Dendritic cell treated with granulocyte-macrophage colony-stimulating factor and Interleukin-4, amounts not matched to agents 40 ng/mL and 50 ng/mL, for 4 days (primary cell): ENCODE measurements around the gene RPL10.
A peak's percentile ranks its signal among the peaks of the same experiment; 100 is the strongest.

Experiments used
- H3K27ac Mint-ChIP-seq: one replicate; pipeline ENCODE4 v1.8.0; 2022; ENCODE audit warnings: mild to moderate bottlenecking, mixed read lengths
- H3K27me3 Mint-ChIP-seq: one replicate; pipeline ENCODE4 v1.8.0; 2022; ENCODE audit warnings: mild to moderate bottlenecking, mixed read lengths
- H3K36me3 Mint-ChIP-seq: one replicate; pipeline ENCODE4 v1.8.0; 2022; ENCODE audit warnings: low read depth, mixed read lengths
- H3K4me1 Mint-ChIP-seq: one replicate; pipeline ENCODE4 v1.8.0; 2022; ENCODE audit warnings: low read depth, mixed read lengths
- H3K4me3 Mint-ChIP-seq: one replicate; pipeline ENCODE4 v1.8.0; 2022; ENCODE audit warnings: mild to moderate bottlenecking, moderate library complexity, mixed read lengths
- H3K9me3 Mint-ChIP-seq: one replicate; pipeline ENCODE4 v1.8.0; 2022; ENCODE audit warnings: mixed read lengths
- intact Hi-C: fragments of 100-400 bp; cut with micrococcal nuclease; formaldehyde crosslinking; loops from one replicate; pipeline ENCODE4 v1.15.0; 2022

RPL10 gene

GRCh38 chrX:154355776-154356140, 42.4 kb upstream of the RPL10 start:
- Mint-ChIP-seq H3K4me3 (no peak overlapping the region), H3K27me3 (no peaks in the 10 kb centered on the region), H3K9me3 (no peaks in the 10 kb centered on the region), H3K36me3 (peaks cover 100% of the 10 kb centered on the region), H3K4me1 (peaks cover 32% of the 10 kb centered on the region), H3K27ac (no peak overlapping the region)
- intact Hi-C loops: no loop called here

GRCh38 chrX:154356596-154356995, 41.6 kb upstream of the RPL10 start:
- Mint-ChIP-seq H3K4me3 (no peak overlapping the region), H3K27me3 (no peaks in the 10 kb centered on the region), H3K9me3 (no peaks in the 10 kb centered on the region), H3K27ac (no peak overlapping the region), H3K36me3 (peaks cover 100% of the 10 kb centered on the region), H3K4me1 (peaks cover 30% of the 10 kb centered on the region)
- intact Hi-C loops: no loop called here

- Mint-ChIP-seq H3K27me3 (no peaks in the 10 kb centered on the region), H3K27ac (no peak overlapping the region), H3K9me3 (no peaks in the 10 kb centered on the region), H3K36me3 (peaks cover 100% of the 10 kb centered on the region), H3K4me3 (no peak overlapping the region), H3K4me1 (peaks cover 26% of the 10 kb centered on the region)
- intact Hi-C loops: no loop called here
Observed at GRCh38 chrX:154357205-154357604, 41.0 kb upstream of the RPL10 start.

- intact Hi-C loops: no loop called here
- Mint-ChIP-seq H3K4me3 (no peak overlapping the region), H3K9me3 (no peaks in the 10 kb centered on the region), H3K27ac (no peak overlapping the region), H3K27me3 (no peaks in the 10 kb centered on the region), H3K36me3 (peaks cover 100% of the 10 kb centered on the region), H3K4me1 (peaks cover 26% of the 10 kb centered on the region)
Observed at GRCh38 chrX:154358011-154358410, 40.2 kb upstream of the RPL10 start.

- Mint-ChIP-seq H3K27me3 (no peaks in the 10 kb centered on the region), H3K27ac (no peak overlapping the region), H3K4me3 (no peak overlapping the region), H3K4me1 (peaks cover 26% of the 10 kb centered on the region), H3K9me3 (no peaks in the 10 kb centered on the region), H3K36me3 (peaks cover 100% of the 10 kb centered on the region)
- intact Hi-C loops: no loop called here
Observed at GRCh38 chrX:154358829-154359228, 39.3 kb upstream of the RPL10 start.

- intact Hi-C loops: no loop called here
- Mint-ChIP-seq H3K9me3 (no peaks in the 10 kb centered on the region), H3K27ac (no peak overlapping the region), H3K4me3 (no peak overlapping the region), H3K4me1 (peaks cover 28% of the 10 kb centered on the region), H3K27me3 (no peaks in the 10 kb centered on the region), H3K36me3 (peaks cover 100% of the 10 kb centered on the region)
Observed at GRCh38 chrX:154359362-154360154, 38.6 kb upstream of the RPL10 start.

GRCh38 chrX:154360155-154360713, 37.9 kb upstream of the RPL10 start:
- Mint-ChIP-seq H3K36me3 (peaks cover 100% of the 10 kb centered on the region), H3K27ac (no peak overlapping the region), H3K27me3 (no peaks in the 10 kb centered on the region), H3K4me1 (peaks cover 34% of the 10 kb centered on the region), H3K9me3 (no peaks in the 10 kb centered on the region), H3K4me3 (no peak overlapping the region)
- intact Hi-C loops: no loop called here

GRCh38 chrX:154362085-154362742, 36.0 kb upstream of the RPL10 start:
- no peaks in the 10 kb centered on the region for H3K9me3 Mint-ChIP-seq
- H3K27ac Mint-ChIP-seq: no peak overlapping the region
- no peaks in the 10 kb centered on the region for H3K27me3 Mint-ChIP-seq
- H3K36me3 Mint-ChIP-seq: peaks cover 100% of the 10 kb centered on the region
- no peak overlapping the region for H3K4me3 Mint-ChIP-seq
- H3K4me1 Mint-ChIP-seq: peaks cover 28% of the 10 kb centered on the region
- intact Hi-C loops: no loop called here

- H3K27ac Mint-ChIP-seq: no peak overlapping the region
- intact Hi-C loops: no loop called here
- H3K36me3 Mint-ChIP-seq: peaks cover 98% of the 10 kb centered on the region
- no peaks in the 10 kb centered on the region for H3K9me3 Mint-ChIP-seq
- H3K27me3 Mint-ChIP-seq: no peaks in the 10 kb centered on the region
- peaks cover 25% of the 10 kb centered on the region for H3K4me1 Mint-ChIP-seq
- H3K4me3 Mint-ChIP-seq: no peak overlapping the region
Observed at GRCh38 chrX:154363706-154364439, 34.3 kb upstream of the RPL10 start.

GRCh38 chrX:154365052-154365600, 33.1 kb upstream of the RPL10 start:
- Mint-ChIP-seq H3K9me3 (no peaks in the 10 kb centered on the region), H3K36me3 (peaks cover 92% of the 10 kb centered on the region), H3K4me3 (no peak overlapping the region), H3K27ac (peak overlapping the region; percentile 69), H3K4me1 (peaks cover 24% of the 10 kb centered on the region), H3K27me3 (no peaks in the 10 kb centered on the region)
- intact Hi-C loops: no loop called here

- H3K27ac Mint-ChIP-seq: no peak overlapping the region
- H3K4me3 Mint-ChIP-seq: no peak overlapping the region
- peaks cover 24% of the 10 kb centered on the region for H3K4me1 Mint-ChIP-seq
- intact Hi-C loops: no loop called here
- H3K36me3 Mint-ChIP-seq: peaks cover 89% of the 10 kb centered on the region
- H3K9me3 Mint-ChIP-seq: no peaks in the 10 kb centered on the region
- no peaks in the 10 kb centered on the region for H3K27me3 Mint-ChIP-seq
Observed at GRCh38 chrX:154365997-154366665, 32.0 kb upstream of the RPL10 start.

GRCh38 chrX:154366666-154367055, 31.5 kb upstream of the RPL10 start:
- Mint-ChIP-seq H3K27me3 (no peaks in the 10 kb centered on the region), H3K4me3 (peak overlapping the region; percentile 9), H3K9me3 (no peaks in the 10 kb centered on the region), H3K4me1 (peaks cover 24% of the 10 kb centered on the region), H3K36me3 (peaks cover 84% of the 10 kb centered on the region), H3K27ac (no peak overlapping the region)
- intact Hi-C loops: no loop called here

GRCh38 chrX:154367474-154368308, 30.5 kb upstream of the RPL10 start:
- H3K9me3 Mint-ChIP-seq: no peaks in the 10 kb centered on the region
- H3K36me3 Mint-ChIP-seq: peaks cover 73% of the 10 kb centered on the region
- intact Hi-C loops: no loop called here
- H3K4me1 Mint-ChIP-seq: peaks cover 31% of the 10 kb centered on the region
- H3K27ac Mint-ChIP-seq: peak overlapping the region; percentile 85
- peak overlapping the region; percentile 88 for H3K4me3 Mint-ChIP-seq
- H3K27me3 Mint-ChIP-seq: no peaks in the 10 kb centered on the region
